SK-N-SH (cell line): ENCODE data around the gene IGF1R. TPM values are rescaled to one million over a fixed set of nuclear protein-coding genes. Genes with fewer than 3 reads are reported as not detected.

Experiments used
- CTCF ChIA-PET: fragments of 300-600, 350-600 bp; formaldehyde crosslinking; extraction: SDS; loops from one replicate; lab custom pipeline; 2021; lab: Yijun Ruan, JAX
- POLR2A ChIA-PET: fragments of 350-600 bp; sonication (Branson Sonifier 250); formaldehyde crosslinking; extraction: SDS; loops from one replicate; lab custom pipeline; 2020; ENCODE audit warnings: antibody characterized with exemption, inconsistent platforms; lab: Yijun Ruan, JAX
- DNase-seq: peaks from one replicate; pipeline ENCODE4 v3.0.0; 2012
- H2AFZ ChIP-seq: fragments of 200-600 bp; sonication (generic); 2 replicates; pipeline ENCODE4 v1.8.1; 2016; ENCODE audit warnings: antibody characterized with exemption, mild to moderate bottlenecking, low read depth
- H3F3A ChIP-seq: fragments of 200-600 bp; sonication (generic); replicated peaks from 2 replicates; pipeline ENCODE3; 2016; ENCODE audit warnings: antibody characterized with exemption, mild to moderate bottlenecking; ENCODE audit not compliant: insufficient read depth
- H3K27ac ChIP-seq, 2 experiments: fragments of 200-500 bp in 1 of 2; fragments of 200-600 bp in 1 of 2; sonication (Bioruptor generic) in 1 of 2; sonication (generic), shearing (Covaris generic) in 1 of 2; 2 replicates each; pipeline versions ENCODE4 v1.5.1 to v1.6.1; 2014 to 2016; ENCODE audit warnings: low read depth in 2 of 2, inconsistent platforms in 1 of 2, low read length in 1 of 2, mild to moderate bottlenecking in 1 of 2, mixed read lengths in 1 of 2
- H3K27me3 ChIP-seq: fragments of 200-600 bp; sonication (generic), shearing (Covaris generic); 2 replicates; pipeline ENCODE4 v1.6.1; 2016; ENCODE audit warnings: mixed run types; ENCODE audit not compliant: insufficient read depth
- H3K36me3 ChIP-seq, 2 experiments: fragments of 200-500 bp in 1 of 2; fragments of 200-600 bp in 1 of 2; sonication (Bioruptor generic) in 1 of 2; sonication (generic) in 1 of 2; replicated peaks in 1 of 2; 2 replicates each; pipeline versions ENCODE3 to v1.5.1; 2014 to 2016; ENCODE audit warnings: low read length in 1 of 2, mild to moderate bottlenecking in 1 of 2; ENCODE audit not compliant: insufficient read depth in 2 of 2, control insufficient read depth in 1 of 2
- H3K4me1 ChIP-seq, 2 experiments: fragments of 200-500 bp in 1 of 2; fragments of 200-600 bp in 1 of 2; sonication (Bioruptor generic) in 1 of 2; sonication (generic), shearing (Covaris generic) in 1 of 2; 2 replicates each; pipeline versions ENCODE4 v1.5.1 to v1.6.1; 2014 to 2016; ENCODE audit warnings: low read depth in 1 of 2, low read length in 1 of 2, mixed run types in 1 of 2; ENCODE audit not compliant: insufficient read depth in 2 of 2, control insufficient read depth in 1 of 2
- H3K4me2 ChIP-seq: fragments of 200-600 bp; sonication (generic), shearing (Covaris generic); 2 replicates; pipeline ENCODE4 v1.6.1; 2017; ENCODE audit warnings: mixed run types
- H3K4me3 ChIP-seq, 2 experiments: fragments of 200-500 bp in 1 of 2; fragments of 200-600 bp in 1 of 2; sonication (Bioruptor generic) in 1 of 2; sonication (generic), shearing (Covaris generic) in 1 of 2; 2 replicates each; pipeline versions ENCODE4 v1.5.1 to v1.8.1; 2014 to 2016; ENCODE audit warnings: low read depth in 2 of 2, inconsistent platforms in 1 of 2, low read length in 1 of 2, mild to moderate bottlenecking in 1 of 2, mixed read lengths in 1 of 2, moderate library complexity in 1 of 2
- H3K79me2 ChIP-seq: fragments of 200-600 bp; sonication (generic); 2 replicates; pipeline ENCODE4 v1.8.1; 2017; ENCODE audit warnings: mild to moderate bottlenecking; ENCODE audit not compliant: insufficient read depth
- H3K9ac ChIP-seq: fragments of 200-600 bp; sonication (generic); 2 replicates; pipeline ENCODE4 v1.6.1; 2017; ENCODE audit warnings: mixed run types
- H3K9me2 ChIP-seq: fragments of 200-600 bp; sonication (generic); 2 replicates; pipeline ENCODE4 v1.6.1; 2017; ENCODE audit warnings: mixed run types
- H3K9me3 ChIP-seq: fragments of 200-600 bp; sonication (generic); 2 replicates; pipeline ENCODE4 v1.6.1; 2017; ENCODE audit warnings: mixed run types, mild to moderate bottlenecking, moderate library complexity
- H4K20me1 ChIP-seq: fragments of 200-600 bp; sonication (generic); 2 replicates; pipeline ENCODE4 v1.6.1; 2017; ENCODE audit warnings: mild to moderate bottlenecking, mixed run types; ENCODE audit not compliant: insufficient read depth
- CTCF ChIP-seq: fragments of 200-600 bp; sonication (generic); IDR thresholded peaks from 2 replicates; pipeline ENCODE4 v1.6.1; 2017; ENCODE audit warnings: antibody characterized with exemption, mild to moderate bottlenecking, moderate library complexity
- FOSL2 ChIP-seq: IDR thresholded peaks from 2 replicates; pipeline ENCODE4 v1.4.0; 2012; ENCODE audit warnings: low read depth, mild to moderate bottlenecking, moderate library complexity, borderline replicate concordance
- FOXJ3 ChIP-seq: sonication (generic); formaldehyde crosslinking; IDR thresholded peaks from 2 replicates; pipeline ENCODE4 v1.5.1; 2020; ENCODE audit warnings: mild to moderate bottlenecking, missing genetic modification reagents
- FOXM1 ChIP-seq: IDR thresholded peaks from 2 replicates; pipeline ENCODE4 v1.4.0; 2012; ENCODE audit warnings: low read depth, mild to moderate bottlenecking
- JUND ChIP-seq: IDR thresholded peaks from 2 replicates; pipeline ENCODE4 v1.4.0; 2012
- MAX ChIP-seq: IDR thresholded peaks from 2 replicates; pipeline ENCODE4 v1.4.0; 2012; ENCODE audit warnings: low read depth
- POLR2AphosphoS5 ChIP-seq: IDR thresholded peaks from 2 replicates; pipeline ENCODE4 v1.6.1; 2012; ENCODE audit warnings: low read depth, low read length
- RAD21 ChIP-seq: IDR thresholded peaks from 2 replicates; pipeline ENCODE4 v1.6.1; 2012; ENCODE audit warnings: mild to moderate bottlenecking, low read length
- RXRA ChIP-seq: IDR thresholded peaks from 2 replicates; pipeline ENCODE4 v1.4.0; 2012; ENCODE audit warnings: low read depth, mild to moderate bottlenecking, borderline replicate concordance
- TCF12 ChIP-seq: IDR thresholded peaks from 2 replicates; pipeline ENCODE4 v1.4.0; 2012
- TEAD4 ChIP-seq: IDR thresholded peaks from 2 replicates; pipeline ENCODE4 v1.4.0; 2012; ENCODE audit warnings: mild to moderate bottlenecking, borderline replicate concordance; ENCODE audit not compliant: insufficient read depth
- USF1 ChIP-seq: IDR thresholded peaks from 2 replicates; pipeline ENCODE4 v1.4.0; 2012; ENCODE audit warnings: low read depth, borderline replicate concordance
- YY1 ChIP-seq: IDR thresholded peaks from 2 replicates; pipeline ENCODE4 v1.4.0; 2012; ENCODE audit warnings: low read depth, mild to moderate bottlenecking
- WGBS: methylation state at CpG from one replicate; pipeline ENCODE4 v1.1.6; 2017; ENCODE audit warnings: low lambda C conversion rate; 5-methylcytosine and 5-hydroxymethylcytosine counted together
- polyA plus RNA-seq, 3 experiments: library from polyadenylated mRNA; depleted of rRNA; stranded (reverse); fragments of >200 nt; gene quantifications; 2 replicates each; pipeline ENCODE4 v1.2.3, GENCODE V29; 2012
- TF ChIP-seq, protein P1 (sequence below): fragments of 150-350 bp; IDR thresholded peaks from 2 replicates; pipeline ENCODE4 v1.6.1; 2016; ENCODE audit warnings: mild to moderate bottlenecking, low read depth, low read length
- TF ChIP-seq, protein P2 (sequence below): IDR thresholded peaks from 2 replicates; pipeline ENCODE4; 2012

The IGF1R gene
- polyA plus RNA-seq, 1 of the 3 experiments (the other 2 are of a cell fraction) = 9.5 TPM

DNA sequence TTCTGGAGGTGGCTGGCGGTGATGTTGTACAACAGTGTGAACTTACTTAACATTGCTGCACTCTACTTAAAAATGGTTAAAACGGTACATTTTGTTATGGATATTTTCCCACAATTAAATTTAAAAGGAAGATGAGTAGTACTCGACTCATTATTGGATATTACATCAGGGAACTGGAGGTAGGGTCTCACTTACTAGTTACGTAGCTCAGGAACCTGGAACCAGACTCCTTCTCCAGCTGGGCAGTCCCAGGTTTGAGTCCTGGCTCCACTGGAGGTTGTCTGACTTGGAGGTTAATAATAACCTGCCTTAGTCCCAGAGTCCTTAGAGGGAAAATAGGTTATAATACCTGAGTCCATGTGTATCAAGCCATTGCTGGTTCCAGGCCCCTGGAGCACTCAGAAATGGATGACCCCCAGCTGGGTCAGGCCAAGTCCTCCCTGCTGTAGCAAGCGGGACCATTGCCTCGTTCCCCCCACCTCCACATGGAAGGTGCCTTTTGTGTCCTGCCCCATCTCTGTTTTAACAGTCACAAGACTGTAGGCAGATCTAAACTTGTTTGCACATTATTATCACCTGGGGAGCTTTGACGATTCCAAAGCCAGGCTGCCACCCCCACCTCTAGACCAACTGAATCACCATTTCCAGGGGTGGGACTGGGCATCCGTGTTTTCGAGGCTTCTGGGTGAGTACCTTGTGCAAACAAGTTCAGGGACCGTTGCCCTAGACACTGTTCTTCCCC is 126.6 kb downstream of the IGF1R start:
- H3F3A ChIP-seq = no peaks in the 10 kb centered on the region
- TF ChIP-seq USF1 = no peak
- TF ChIP-seq RAD21 = no peak
- TF ChIP-seq TCF12 = no peak
- TF ChIP-seq YY1 = no peak
- TF ChIP-seq FOXM1 = no peak
- TF ChIP-seq, protein P1, sequence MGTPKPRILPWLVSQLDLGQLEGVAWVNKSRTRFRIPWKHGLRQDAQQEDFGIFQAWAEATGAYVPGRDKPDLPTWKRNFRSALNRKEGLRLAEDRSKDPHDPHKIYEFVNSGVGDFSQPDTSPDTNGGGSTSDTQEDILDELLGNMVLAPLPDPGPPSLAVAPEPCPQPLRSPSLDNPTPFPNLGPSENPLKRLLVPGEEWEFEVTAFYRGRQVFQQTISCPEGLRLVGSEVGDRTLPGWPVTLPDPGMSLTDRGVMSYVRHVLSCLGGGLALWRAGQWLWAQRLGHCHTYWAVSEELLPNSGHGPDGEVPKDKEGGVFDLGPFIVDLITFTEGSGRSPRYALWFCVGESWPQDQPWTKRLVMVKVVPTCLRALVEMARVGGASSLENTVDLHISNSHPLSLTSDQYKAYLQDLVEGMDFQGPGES = no peak
- no peak for TF ChIP-seq JUND
- TF ChIP-seq, all 33 proteins: peak for 0
- WGBS = 83% methylated on average over 9 of the region's 10 CpGs
- no peaks in the 10 kb centered on the region for H3K9me2 ChIP-seq
- H3K79me2 ChIP-seq = peaks cover 59% of the 10 kb centered on the region
- ChIA-PET CTCF (interaction anchor here (0.6 to 1.3 kb wide), 3 partner anchors 75 to 256 kb away, joined by 3 to 4 read pairs (median 3); no protein-coding TSS in a partner anchor), POLR2A (no interaction called here)
- H3K9ac ChIP-seq = no peak overlapping the region
- no peaks in the 10 kb centered on the region for H3K9me3 ChIP-seq
- H3K4me3 ChIP-seq = no peak overlapping the region
- peaks cover 14% of the 10 kb centered on the region for H4K20me1 ChIP-seq
- H2AFZ ChIP-seq = no peak overlapping the region
- DNase-seq = no peak
- H3K4me2 ChIP-seq = no peak overlapping the region
- H3K36me3 ChIP-seq = no peaks in the 10 kb centered on the region
- no peaks in the 10 kb centered on the region for H3K27me3 ChIP-seq
- H3K27ac ChIP-seq = no peak overlapping the region
- peaks cover 7 to 10% of the 10 kb centered on the region in 2 experiments; a peak in 2 of 4 replicates for H3K4me1 ChIP-seq

GRCh38 chr15:98775498-98776230 is 127.3 kb downstream of the IGF1R start:
- 91% methylated on average over 7 of the region's 7 CpGs for WGBS
- CTCF ChIA-PET = interaction anchor here (1.0 to 1.3 kb wide), 2 partner anchors 74 to 256 kb away, joined by 3 to 4 read pairs; no protein-coding TSS in a partner anchor
- Histone ChIP-seq H3F3A (no peaks in the 10 kb centered on the region), H3K9ac (no peak overlapping the region), H3K27me3 (no peaks in the 10 kb centered on the region), H3K4me2 (no peak overlapping the region), H3K79me2 (peaks cover 55% of the 10 kb centered on the region), H3K27ac (no peak overlapping the region), H3K4me3 (no peak overlapping the region), H3K9me3 (no peaks in the 10 kb centered on the region), H3K36me3 (no peaks in the 10 kb centered on the region), H4K20me1 (peaks cover 14% of the 10 kb centered on the region), H3K9me2 (no peaks in the 10 kb centered on the region), H2AFZ (no peak overlapping the region), H3K4me1 (peaks cover 7 to 10% of the 10 kb centered on the region in 2 experiments; a peak in 2 of 4 replicates)
- no peak for DNase-seq
- POLR2A ChIA-PET = interaction anchor here (0.7 kb wide), 1 partner anchor 21 kb away, joined by 3 read pairs; no protein-coding TSS in a partner anchor
- TF ChIP-seq FOXJ3 (CRISPR knock-in tag) = no peak
- no peak for TF ChIP-seq MAX
- no peak for TF ChIP-seq USF1
- TF ChIP-seq TEAD4 = no peak
- TF ChIP-seq, protein P2, sequence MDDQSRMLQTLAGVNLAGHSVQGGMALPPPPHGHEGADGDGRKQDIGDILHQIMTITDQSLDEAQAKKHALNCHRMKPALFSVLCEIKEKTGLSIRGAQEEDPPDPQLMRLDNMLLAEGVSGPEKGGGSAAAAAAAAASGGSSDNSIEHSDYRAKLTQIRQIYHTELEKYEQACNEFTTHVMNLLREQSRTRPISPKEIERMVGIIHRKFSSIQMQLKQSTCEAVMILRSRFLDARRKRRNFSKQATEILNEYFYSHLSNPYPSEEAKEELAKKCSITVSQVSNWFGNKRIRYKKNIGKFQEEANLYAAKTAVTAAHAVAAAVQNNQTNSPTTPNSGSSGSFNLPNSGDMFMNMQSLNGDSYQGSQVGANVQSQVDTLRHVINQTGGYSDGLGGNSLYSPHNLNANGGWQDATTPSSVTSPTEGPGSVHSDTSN = no peak
- no peak for TF ChIP-seq TCF12
- no peak for TF ChIP-seq RXRA
- no peak for TF ChIP-seq CTCF
- TF ChIP-seq FOSL2 = no peak
- TF ChIP-seq RAD21 = no peak
- TF ChIP-seq POLR2AphosphoS5 = no peak
- TF ChIP-seq, protein P1 = no peak
